OCI-LY7 (cell line): ENCODE data around the gene NHS. TPM values are rescaled to one million over a fixed set of nuclear protein-coding genes. Genes with fewer than 3 reads are reported as not detected.

Experiments
- BruUV-seq: library from RNA; stranded (reverse); fragments of 400-500 nt; replicated peaks from 2 replicates; lab custom pipeline; 2021; lab: Mats Ljungman, UMichigan
- CTCF ChIA-PET: fragments of 300-600 bp; sonication (Branson Sonifier 250); formaldehyde crosslinking; loops from one replicate; lab custom pipeline; 2022; ENCODE audit warnings: antibody characterized with exemption; ENCODE audit not compliant: unreplicated experiment; lab: Charles Lee
- POLR2A ChIA-PET: fragments of 300-600 bp; sonication (Branson Sonifier 250); formaldehyde crosslinking; loops from one replicate; lab custom pipeline; 2022; ENCODE audit warnings: antibody characterized with exemption; lab: Charles Lee
- DNase-seq: peaks from one replicate; pipeline ENCODE4 v3.0.0-alpha.2; 2015; ENCODE audit warnings: low spot score
- H2AFZ ChIP-seq: fragments of 200-600 bp; sonication (generic), shearing (Covaris generic); 2 replicates; pipeline ENCODE4 v1.6.1; 2014; ENCODE audit warnings: mild to moderate bottlenecking, antibody characterized with exemption, low read length, moderate library complexity
- H3K27ac ChIP-seq: fragments of 200-600 bp; sonication (generic); 2 replicates; pipeline ENCODE4 v1.5.1; 2014; ENCODE audit warnings: mixed run types, low read depth, mild to moderate bottlenecking, moderate library complexity, low read length, inconsistent platforms; ENCODE audit not compliant: poor library complexity, severe bottlenecking
- H3K36me3 ChIP-seq: fragments of 200-600 bp; sonication (generic); 2 replicates; pipeline ENCODE4 v1.6.1; 2014; ENCODE audit warnings: mild to moderate bottlenecking, antibody characterized with exemption, low read length, moderate library complexity, mixed read lengths; ENCODE audit not compliant: insufficient read depth
- H3K4me1 ChIP-seq: fragments of 200-600 bp; sonication (generic); 2 replicates; pipeline ENCODE4 v1.5.1; 2014; ENCODE audit warnings: mild to moderate bottlenecking, low read length; ENCODE audit not compliant: insufficient read depth, poor library complexity, severe bottlenecking
- H3K4me2 ChIP-seq: fragments of 200-600 bp; sonication (generic); 2 replicates; pipeline ENCODE4 v1.6.1; 2014; ENCODE audit warnings: mild to moderate bottlenecking, low read length
- H3K4me3 ChIP-seq: fragments of 200-600 bp; sonication (generic); 2 replicates; pipeline ENCODE4 v1.5.1; 2014; ENCODE audit warnings: mild to moderate bottlenecking, low read depth, low read length; ENCODE audit not compliant: poor library complexity, severe bottlenecking
- H3K79me2 ChIP-seq: fragments of 200-600 bp; sonication (generic); 2 replicates; pipeline ENCODE4 v1.6.1; 2016; ENCODE audit warnings: low read depth, mild to moderate bottlenecking, low read length, moderate library complexity, mixed read lengths; ENCODE audit not compliant: insufficient read depth
- H3K9me2 ChIP-seq: fragments of 200-600 bp; sonication (generic); 2 replicates; pipeline ENCODE4 v1.6.1; 2016; ENCODE audit warnings: mild to moderate bottlenecking, low read length, mixed read lengths; ENCODE audit not compliant: insufficient read depth
- H3K9me3 ChIP-seq: fragments of 200-600 bp; sonication (generic); 2 replicates; pipeline ENCODE4 v1.6.1; 2014; ENCODE audit warnings: mild to moderate bottlenecking, mixed run types, low read length, mixed read lengths
- H4K20me1 ChIP-seq: fragments of 200-600 bp; sonication (generic); 2 replicates; pipeline ENCODE4 v1.6.1; 2014; ENCODE audit warnings: mild to moderate bottlenecking, antibody characterized with exemption, low read length, moderate library complexity, mixed read lengths; ENCODE audit not compliant: insufficient read depth
- CTCF ChIP-seq: fragments of 200-600 bp; sonication (generic); conservative IDR thresholded peaks from 2 replicates; pipeline ENCODE4 v1.5.1; 2014; ENCODE audit warnings: mild to moderate bottlenecking, antibody characterized with exemption, low read length, moderate library complexity, mixed read lengths
- EZH2phosphoT487 ChIP-seq: fragments of 200-600 bp; sonication (generic); IDR thresholded peaks from 2 replicates; pipeline ENCODE4 v1.6.1; 2018; ENCODE audit warnings: low read depth, borderline replicate concordance, mild to moderate bottlenecking, mixed run types, antibody characterized with exemption, low read length, moderate library complexity, mixed read lengths
- intact Hi-C: fragments of 100-400 bp; cut with micrococcal nuclease; formaldehyde crosslinking; loops from one replicate; pipeline ENCODE4 v1.10.0; 2022; ENCODE audit not compliant: unreplicated experiment
- total RNA-seq, 2 experiments: library from RNA; depleted of rRNA in 1 of 2; stranded (reverse); fragments of >200 nt in 1 of 2; shearing (Covaris generic) in 1 of 2; gene quantifications; 2 replicates each; pipeline ENCODE4 v1.2.3, GENCODE V29; 2014 to 2022

The NHS gene
- total RNA-seq, 2 experiments from 2014 or later, result not detected

- no peak for DNase-seq
- Histone ChIP-seq H3K36me3 (no peaks in the 10 kb centered on the region), H3K9me2 (no peaks in the 10 kb centered on the region), H3K4me1 (no peaks in the 10 kb centered on the region), H3K4me3 (no peak overlapping the region), H4K20me1 (no peaks in the 10 kb centered on the region), H3K9me3 (no peaks in the 10 kb centered on the region), H3K79me2 (no peaks in the 10 kb centered on the region), H2AFZ (no peak overlapping the region), H3K4me2 (no peak overlapping the region), H3K27ac (no peak overlapping the region)
- TF ChIP-seq CTCF (no peak), EZH2phosphoT487 (no peak)
- ChIA-PET POLR2A (no interaction called here), CTCF (no interaction called here)
- BruUV-seq, result no TSS peak
- intact Hi-C loops, result no loop called here
Observed at GRCh38 chrX:17621566-17622270, 246.7 kb downstream of the NHS start.

- intact Hi-C loops, result no loop called here
- ChIA-PET POLR2A (no interaction called here), CTCF (no interaction called here)
- Histone ChIP-seq H3K9me2 (no peaks in the 10 kb centered on the region), H3K79me2 (no peaks in the 10 kb centered on the region), H4K20me1 (no peaks in the 10 kb centered on the region), H3K4me1 (no peaks in the 10 kb centered on the region), H3K27ac (no peak overlapping the region), H3K9me3 (no peaks in the 10 kb centered on the region), H3K4me3 (no peak overlapping the region), H3K4me2 (no peak overlapping the region), H2AFZ (no peak overlapping the region), H3K36me3 (no peaks in the 10 kb centered on the region)
- BruUV-seq, result no TSS peak
- no peak for TF ChIP-seq EZH2phosphoT487
- no peak for TF ChIP-seq CTCF
- no peak for DNase-seq
Observed at GRCh38 chrX:17622331-17622730, 247.3 kb downstream of the NHS start.

GRCh38 chrX:17623750-17624149 lies 248.8 kb downstream of the NHS start:
- ChIA-PET CTCF (no interaction called here), POLR2A (no interaction called here)
- no peak overlapping the region for H2AFZ ChIP-seq
- no peak for TF ChIP-seq EZH2phosphoT487
- TF ChIP-seq CTCF, result no peak
- no peak overlapping the region for H3K4me2 ChIP-seq
- no peak for DNase-seq
- no peaks in the 10 kb centered on the region for H3K79me2 ChIP-seq
- H3K9me2 ChIP-seq, result no peaks in the 10 kb centered on the region
- no peak overlapping the region for H3K4me3 ChIP-seq
- H3K27ac ChIP-seq, result no peak overlapping the region
- BruUV-seq, result no TSS peak
- no peaks in the 10 kb centered on the region for H3K9me3 ChIP-seq
- no peaks in the 10 kb centered on the region for H3K36me3 ChIP-seq
- H4K20me1 ChIP-seq, result no peaks in the 10 kb centered on the region
- no peaks in the 10 kb centered on the region for H3K4me1 ChIP-seq
- intact Hi-C loops, result no loop called here
